Epithelial cell of prostate (primary cell): ENCODE results near the gene PLEKHS1.
"Not testable (repeated sequence)": the region's sequence is repeated elsewhere in the genome, so short reads cannot be mapped to it uniquely, and the experiment has no call there.

Source experiments
- DNase-seq: peaks from one replicate; pipeline ENCODE4 v3.0.0-alpha.2; 2011; ENCODE audit warnings: low read depth, low spot score
- H3K27ac ChIP-seq: fragments of 450-650 bp; 2 replicates; pipeline ENCODE4 v1.5.1; 2017; ENCODE audit warnings: mild to moderate bottlenecking

Gene PLEKHS1

GRCh38 chr10:113739577-113739976 is 11.9 kb upstream of the PLEKHS1 start:
- DNase-seq, result no peak
- no peak overlapping the region for H3K27ac ChIP-seq

- no peak for DNase-seq
These were observed 10.6 kb upstream of the PLEKHS1 start for GRCh38 chr10:113740850-113741249.

GRCh38 chr10:113742466-113742865 is 9.0 kb upstream of the PLEKHS1 start:
- no peak overlapping the region for H3K27ac ChIP-seq
- no peak for DNase-seq

More at GRCh38 chr10:113740850-113741249, 10.6 kb upstream of the PLEKHS1 start:
- no peak overlapping the region for H3K27ac ChIP-seq

GRCh38 chr10:113743594-113743993 is 7.9 kb upstream of the PLEKHS1 start:
- H3K27ac ChIP-seq, result no peak overlapping the region
- DNase-seq, result no peak

GRCh38 chr10:113745374-113745773 is 6.1 kb upstream of the PLEKHS1 start:
- no peak overlapping the region for H3K27ac ChIP-seq
- DNase-seq, result no peak

- H3K27ac ChIP-seq, result no peak overlapping the region
- no peak for DNase-seq
These were observed 5.1 kb upstream of the PLEKHS1 start for GRCh38 chr10:113746217-113746957.

GRCh38 chr10:113752553-113752952 is 1.1 kb downstream of the PLEKHS1 start:
- DNase-seq, result no peak
- no peak overlapping the region for H3K27ac ChIP-seq

DNA sequence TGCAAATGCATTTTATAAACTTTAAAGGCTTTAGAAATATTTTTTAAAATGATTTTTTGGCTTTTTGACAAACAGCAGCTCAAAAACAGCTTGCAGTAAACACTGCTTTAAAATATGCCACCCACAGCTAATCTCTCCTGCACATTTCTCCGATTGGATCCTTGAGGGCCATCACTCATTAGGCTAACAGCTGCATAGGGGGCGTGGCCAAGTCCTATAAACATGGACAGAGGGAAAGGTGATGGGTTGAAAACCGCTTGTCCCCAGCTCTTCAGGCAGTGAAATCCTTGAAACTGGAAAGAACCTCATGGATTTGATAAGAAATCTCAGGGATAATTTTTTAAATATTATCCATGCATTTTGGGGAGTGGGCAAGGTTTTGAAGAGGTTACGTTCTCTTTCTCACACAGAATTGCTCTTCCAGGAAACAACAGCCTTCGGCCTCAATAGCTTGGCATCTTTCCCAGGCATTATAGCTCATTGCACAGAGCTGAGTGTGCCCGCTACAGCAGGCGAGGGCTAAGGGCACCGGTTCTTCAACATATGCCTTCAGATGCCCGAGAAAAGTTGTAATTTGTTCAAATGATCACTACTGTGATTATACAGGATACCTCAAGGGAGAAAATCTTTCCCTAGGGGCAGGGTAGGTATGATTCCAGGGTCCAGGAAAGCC is 1.7 kb downstream of the PLEKHS1 start:
- no peak overlapping the region for H3K27ac ChIP-seq
- DNase-seq, result no peak

DNA sequence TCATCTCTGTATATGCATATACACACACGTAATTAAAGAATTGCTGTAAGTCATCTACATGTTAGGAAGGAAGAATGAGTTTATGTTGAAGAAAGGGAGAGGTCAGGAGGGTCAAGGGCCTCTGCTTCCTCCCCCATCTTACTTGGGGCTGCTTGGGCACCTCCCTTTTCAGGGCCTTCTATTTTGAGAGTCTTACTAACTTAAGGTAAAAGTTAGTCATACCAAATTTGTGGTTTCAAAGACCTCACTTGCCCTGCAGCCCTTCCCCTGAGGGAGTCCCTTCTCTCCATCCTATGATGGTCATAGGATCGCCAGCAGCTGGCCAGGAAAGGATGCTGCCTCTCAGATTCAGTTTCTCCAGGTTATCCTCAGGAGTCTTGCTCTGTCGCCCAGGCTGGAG is 2.6 kb downstream of the PLEKHS1 start:
- no peak for DNase-seq
- no peak overlapping the region for H3K27ac ChIP-seq

- DNase-seq, result no peak
- H3K27ac ChIP-seq, result no peak overlapping the region
These were observed 3.3 kb downstream of the PLEKHS1 start for GRCh38 chr10:113754768-113755167.

GRCh38 chr10:113756940-113757543 is 5.6 kb downstream of the PLEKHS1 start:
- H3K27ac ChIP-seq, result no peak overlapping the region
- no peak for DNase-seq

DNA sequence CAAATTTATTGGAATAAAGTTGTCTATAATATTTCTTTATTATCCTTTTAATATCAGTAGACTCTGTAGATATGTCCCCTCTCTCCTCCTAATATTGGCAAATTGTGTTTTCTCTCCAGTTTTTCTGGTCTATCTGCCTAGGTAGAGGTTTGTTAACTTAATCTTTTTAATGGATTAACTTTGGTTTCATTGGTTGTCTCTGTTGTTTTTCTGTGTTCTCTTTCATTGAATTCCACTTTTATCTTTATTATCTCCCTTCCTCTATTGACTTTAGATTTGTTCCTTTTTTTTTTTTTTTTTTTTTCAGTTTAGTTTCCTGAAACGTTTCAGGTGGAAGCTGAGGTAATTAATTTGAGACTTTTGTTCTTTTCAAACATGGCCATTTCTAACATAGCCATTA is 10.6 kb downstream of the PLEKHS1 start:
- DNase-seq, result no peak
- no peak overlapping the region for H3K27ac ChIP-seq

- DNase-seq, result no peak
- no peak overlapping the region for H3K27ac ChIP-seq
These were observed 13.1 kb downstream of the PLEKHS1 start for GRCh38 chr10:113764582-113764981.

DNA sequence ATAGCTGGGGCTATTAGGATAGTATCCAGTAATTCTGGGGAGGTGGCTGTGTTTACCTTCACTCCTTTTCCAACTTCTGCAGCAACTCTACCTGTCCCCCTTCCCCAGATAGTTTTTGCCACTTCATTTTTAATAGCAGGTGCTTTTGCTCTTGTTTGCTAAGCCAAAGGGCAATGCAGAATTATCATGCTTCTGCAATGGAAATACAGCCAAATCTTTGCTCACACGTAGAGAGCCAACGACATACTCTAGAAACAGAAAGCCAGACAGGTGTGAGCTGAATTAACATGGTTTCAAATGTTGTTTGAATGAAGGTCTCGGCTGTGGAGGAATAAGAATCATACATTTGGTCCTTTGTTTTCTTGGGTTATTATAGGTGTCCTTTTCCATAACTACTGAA is 14.4 kb downstream of the PLEKHS1 start:
- DNase-seq, result no peak
- no peak overlapping the region for H3K27ac ChIP-seq

GRCh38 chr10:113767222-113767621 is 15.7 kb downstream of the PLEKHS1 start:
- no peak for DNase-seq
- no peak overlapping the region for H3K27ac ChIP-seq

- DNase-seq, result no peak
- H3K27ac ChIP-seq, result no peak overlapping the region
These were observed 18.9 kb downstream of the PLEKHS1 start for GRCh38 chr10:113770346-113770745.

- H3K27ac ChIP-seq, DNase-seq: not testable (repeated sequence)
These were observed 19.6 kb downstream of the PLEKHS1 start for GRCh38 chr10:113771131-113771530.

- no peak for DNase-seq
- H3K27ac ChIP-seq, result no peak overlapping the region
These were observed 24.3 kb downstream of the PLEKHS1 start for GRCh38 chr10:113775686-113776294.

DNA sequence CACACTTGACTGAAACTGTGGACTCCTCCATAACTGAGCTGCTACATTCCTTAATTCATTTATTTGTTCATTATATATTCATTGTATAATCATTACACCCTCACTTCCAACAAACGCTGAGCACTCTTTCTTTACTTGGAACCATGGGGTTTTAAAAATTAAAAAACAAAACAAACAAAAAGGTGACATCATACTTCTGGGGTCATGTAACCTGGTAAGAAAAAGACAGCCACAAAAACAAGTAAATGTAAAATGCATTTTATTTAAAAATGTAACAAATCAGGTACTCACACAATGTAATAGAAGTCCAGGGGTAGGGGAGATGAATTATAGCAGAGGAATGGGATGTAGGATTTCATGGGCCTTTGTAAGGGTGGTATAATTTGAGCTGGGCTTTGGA is 25.1 kb downstream of the PLEKHS1 start:
- H3K27ac ChIP-seq, result no peak overlapping the region
- DNase-seq, result no peak

DNA sequence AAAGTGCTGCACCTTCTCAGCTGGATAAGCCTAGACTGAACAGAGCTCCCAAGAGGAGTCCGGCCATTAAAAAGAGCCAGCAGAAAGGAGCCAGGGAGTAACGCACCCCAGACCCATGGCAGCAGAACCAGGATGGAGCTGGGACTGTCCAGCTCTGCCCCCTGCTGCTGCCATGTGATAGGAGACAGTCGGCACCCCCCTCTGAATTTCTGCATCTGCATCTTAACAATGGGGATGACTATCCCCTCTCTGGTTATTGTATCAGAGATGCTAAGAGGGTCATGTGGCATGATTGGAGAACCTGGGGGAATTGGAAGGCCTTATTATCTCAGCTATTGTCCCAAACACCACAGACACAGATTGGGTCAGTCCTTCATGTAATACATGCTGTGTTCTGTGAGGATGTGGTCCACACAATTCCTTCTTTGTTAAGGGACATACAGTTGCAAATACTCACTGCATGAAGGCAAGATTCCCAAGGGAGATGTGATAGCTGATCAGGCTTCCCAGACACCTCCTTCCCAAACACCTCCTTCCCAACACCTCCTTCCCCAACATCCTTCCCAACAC is 29.3 kb downstream of the PLEKHS1 start:
- DNase-seq, result no peak
- no peak overlapping the region for H3K27ac ChIP-seq

- H3K27ac ChIP-seq, result no peak overlapping the region
- DNase-seq, result no peak
These were observed 30.9 kb downstream of the PLEKHS1 start for GRCh38 chr10:113782367-113782766.
